ENCODE measurements around the gene RRP1B.
A peak's percentile ranks its signal among the peaks of the same experiment; 100 is the strongest.

The RRP1B gene

DNA sequence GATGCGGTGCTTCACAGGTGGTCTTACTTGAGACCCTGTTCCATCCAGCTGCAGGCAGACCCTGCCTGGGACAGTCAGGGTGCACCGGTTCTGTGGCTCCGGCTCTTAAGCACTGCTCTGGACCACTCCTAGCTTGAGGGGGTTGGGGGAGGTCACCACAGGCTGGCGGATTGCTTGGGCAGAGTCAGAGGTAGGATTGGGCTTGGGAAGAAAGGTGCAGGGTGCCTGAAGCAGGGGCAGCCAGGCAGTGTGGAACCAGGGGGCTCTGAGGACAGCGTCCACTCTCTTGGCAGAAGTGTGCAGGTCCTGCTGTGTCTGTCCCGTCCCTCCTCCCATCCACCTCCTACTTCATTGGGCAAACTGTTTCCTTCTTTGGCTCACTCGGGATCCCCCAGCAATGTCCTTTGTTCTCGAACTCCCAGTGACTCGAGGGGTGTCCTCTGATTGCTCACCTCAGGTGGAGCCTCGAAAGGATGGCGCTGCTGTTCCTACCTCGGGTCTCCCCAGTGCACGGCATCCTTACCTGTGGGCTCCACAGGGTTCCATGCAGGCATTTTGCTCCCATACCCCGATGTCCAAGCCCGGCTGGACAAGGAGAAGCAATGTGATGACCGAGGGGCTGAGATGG is 61.3 kb downstream of the RRP1B start:
- no peak for DNase-seq (ENCODE audit: extremely low read depth in 1 of 2, low read depth in 1 of 2)

- DNase-seq (ENCODE audit: extremely low read depth in 1 of 2, low read depth in 1 of 2): no peak
Observed at GRCh38 chr21:43721206-43721605, 61.8 kb downstream of the RRP1B start.

- no peak for DNase-seq (ENCODE audit: extremely low read depth in 1 of 2, low read depth in 1 of 2)
Observed at GRCh38 chr21:43721939-43722338, 62.6 kb downstream of the RRP1B start.

- no peak for DNase-seq (ENCODE audit: extremely low read depth in 1 of 2, low read depth in 1 of 2)
Observed at GRCh38 chr21:43723648-43724047, 64.3 kb downstream of the RRP1B start.

DNA sequence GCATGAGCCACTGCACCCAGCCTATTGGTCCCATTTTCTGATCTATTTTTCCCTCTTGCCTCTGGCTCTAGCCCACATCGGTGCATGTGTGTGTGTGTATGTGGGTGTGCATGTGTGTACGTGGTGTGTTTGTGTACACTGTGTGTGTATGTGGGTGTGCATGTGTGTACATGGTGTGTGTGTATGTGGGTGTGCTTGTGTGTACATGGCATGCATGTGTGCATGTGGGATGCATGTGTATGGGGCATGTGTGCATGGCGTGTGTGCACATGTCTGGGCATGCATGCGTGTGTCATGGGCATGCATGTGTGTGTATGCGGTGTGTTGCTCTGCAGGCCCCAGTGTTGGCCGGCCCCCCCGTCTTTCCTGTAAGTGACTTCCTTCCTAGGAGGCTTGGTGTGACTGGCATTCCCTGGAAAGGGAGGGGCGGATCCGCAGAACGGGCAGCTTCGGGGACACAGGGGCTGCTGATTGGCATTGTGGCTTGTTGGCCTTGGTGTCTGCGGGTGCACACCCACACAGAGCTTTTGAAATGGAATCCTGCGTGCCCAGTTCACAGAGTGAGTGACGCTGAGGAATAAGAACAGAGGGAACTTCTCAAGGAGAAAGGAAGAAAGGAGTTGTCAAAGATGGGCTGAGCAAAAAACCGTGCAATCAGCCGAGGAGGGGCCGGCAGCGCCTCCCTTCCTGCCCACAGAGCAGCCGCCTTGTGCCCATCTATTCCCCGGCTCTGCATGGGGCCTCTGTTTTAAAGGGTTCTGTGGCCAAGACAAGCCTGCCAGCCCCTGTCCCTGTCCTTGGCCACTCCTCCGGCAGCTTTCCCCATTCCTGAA is 67.5 kb downstream of the RRP1B start:
- DNase-seq (ENCODE audit: extremely low read depth in 1 of 2, low read depth in 1 of 2): no peak

GRCh38 chr21:43727519-43728153 is 68.3 kb downstream of the RRP1B start:
- no peak for DNase-seq (ENCODE audit: extremely low read depth in 1 of 2, low read depth in 1 of 2)

DNA sequence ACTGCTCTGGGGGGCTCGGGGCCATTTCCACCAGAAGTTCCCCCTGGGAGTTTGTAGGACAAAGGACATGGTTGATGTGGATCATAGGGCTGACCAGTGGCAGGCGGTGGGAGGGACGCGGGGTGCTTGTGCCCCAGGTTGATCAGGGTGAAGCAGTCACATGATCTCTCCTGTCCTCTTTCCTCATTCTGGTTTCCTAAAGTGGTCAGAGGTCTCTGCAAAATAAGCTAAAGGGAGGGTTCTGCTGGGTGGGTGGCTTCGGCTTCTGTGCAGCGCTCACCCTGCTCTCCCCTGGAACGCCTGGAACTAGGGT is 68.8 kb downstream of the RRP1B start:
- no peak for DNase-seq (ENCODE audit: extremely low read depth in 1 of 2, low read depth in 1 of 2)

- peak; percentile 55 to 66 for DNase-seq (ENCODE audit: extremely low read depth in 1 of 2, low read depth in 1 of 2)
Observed at GRCh38 chr21:43728467-43729390, 69.4 kb downstream of the RRP1B start.

DNA sequence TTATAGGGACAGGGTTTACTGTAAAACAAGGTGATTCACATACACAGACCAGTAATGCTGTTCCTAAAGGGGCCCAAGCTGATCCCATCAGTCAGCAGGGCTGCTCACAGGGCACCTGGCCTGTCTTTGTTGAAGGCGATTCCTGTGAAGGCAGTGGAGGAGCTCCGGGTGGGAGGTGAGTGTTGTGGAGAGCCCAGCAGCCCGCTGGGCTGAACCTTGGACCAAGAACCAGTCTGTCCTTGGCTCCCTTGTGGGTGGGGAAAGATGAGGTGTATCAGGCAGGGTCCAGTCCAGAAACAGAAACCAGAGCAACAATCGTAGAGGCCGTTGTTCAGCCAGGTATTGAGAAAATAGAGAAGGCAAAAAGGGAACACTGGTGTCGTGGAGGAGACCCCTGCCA is 72.1 kb downstream of the RRP1B start:
- no peak for DNase-seq (ENCODE audit: extremely low read depth in 1 of 2, low read depth in 1 of 2)

GRCh38 chr21:43731891-43732711 is 72.7 kb downstream of the RRP1B start:
- DNase-seq (ENCODE audit: extremely low read depth in 1 of 2, low read depth in 1 of 2): no peak

DNA sequence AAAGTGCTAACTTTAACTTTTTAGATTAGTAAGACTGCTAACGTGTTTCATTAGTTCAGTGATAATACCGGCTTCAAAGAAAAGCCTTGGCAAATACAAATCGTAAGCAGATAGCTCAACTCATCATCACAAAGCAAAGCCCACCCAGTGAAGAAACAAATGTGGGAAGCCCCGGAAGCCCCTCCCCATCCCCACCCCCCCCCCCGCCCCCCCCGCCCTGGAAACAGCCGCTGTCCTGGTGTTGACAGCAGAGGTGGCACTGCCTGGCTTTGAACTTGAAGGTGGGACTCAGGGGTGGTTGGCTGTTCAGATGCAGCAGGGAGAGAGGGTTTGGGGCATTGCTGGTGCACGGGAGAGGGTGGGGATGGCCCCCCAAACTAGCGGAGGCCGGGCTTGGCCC is 73.7 kb downstream of the RRP1B start:
- no peak for DNase-seq (ENCODE audit: extremely low read depth in 1 of 2, low read depth in 1 of 2)

- no peak for DNase-seq (ENCODE audit: extremely low read depth in 1 of 2, low read depth in 1 of 2)
Observed at GRCh38 chr21:43733529-43734071, 74.2 kb downstream of the RRP1B start.

DNA sequence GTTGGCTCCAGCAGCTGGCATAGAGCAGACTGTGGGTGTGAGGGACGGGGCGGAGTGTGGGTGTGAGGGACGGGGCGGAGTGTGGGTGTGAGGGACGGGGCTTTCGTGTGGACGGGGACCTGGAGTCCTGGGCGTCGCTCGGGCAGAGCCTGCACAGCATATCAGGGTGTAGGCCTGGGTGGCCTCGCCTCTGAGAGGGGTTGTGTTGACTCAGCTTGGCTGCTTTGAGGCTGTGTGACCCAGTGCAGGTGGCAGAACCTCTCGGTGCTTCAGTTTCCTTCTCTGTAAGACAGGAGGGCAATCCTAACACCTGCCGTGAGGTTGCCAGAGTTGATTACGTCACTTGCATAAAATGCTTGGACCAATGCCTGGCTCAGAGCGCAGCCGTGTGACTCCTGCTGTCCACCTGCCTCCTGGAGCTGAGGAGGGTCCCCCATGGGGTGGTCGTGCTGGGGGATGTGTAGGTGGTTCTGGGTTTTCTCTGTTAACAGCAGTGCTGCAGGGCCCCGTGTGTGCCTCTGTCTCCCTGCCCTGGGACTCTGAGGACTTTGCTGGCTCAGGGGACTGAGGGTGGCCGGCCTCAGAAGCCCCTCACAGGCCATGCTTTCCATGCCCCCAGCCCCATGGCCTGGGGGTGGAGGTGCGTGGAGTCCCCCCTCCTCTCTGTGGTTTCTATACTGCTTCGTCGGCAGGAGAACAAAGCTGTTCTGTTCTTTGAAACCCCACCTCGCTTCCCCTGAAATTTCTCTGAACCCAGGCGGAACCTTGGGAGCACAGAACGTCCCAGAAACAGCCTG is 75.0 kb downstream of the RRP1B start:
- DNase-seq (ENCODE audit: extremely low read depth in 1 of 2, low read depth in 1 of 2): no peak

DNA sequence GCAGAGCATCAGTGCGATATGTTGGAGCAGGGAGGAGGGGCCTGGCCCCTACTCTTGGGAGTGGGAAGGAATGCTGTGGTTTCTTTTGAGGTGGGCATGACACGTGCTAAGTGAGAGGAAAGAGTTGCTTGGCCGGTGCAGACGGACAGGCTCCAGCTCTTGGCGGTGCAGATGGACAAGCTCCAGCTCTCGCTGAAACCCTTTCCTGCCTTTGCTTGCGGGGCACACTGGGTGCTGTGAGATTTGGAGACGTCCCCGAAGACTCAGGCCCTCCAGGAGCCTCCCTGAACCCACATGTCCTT is 75.5 kb downstream of the RRP1B start:
- no peak for DNase-seq (ENCODE audit: extremely low read depth in 1 of 2, low read depth in 1 of 2)

GRCh38 chr21:43735236-43736091 is 76.1 kb downstream of the RRP1B start:
- no peak for DNase-seq (ENCODE audit: extremely low read depth in 1 of 2, low read depth in 1 of 2)

- DNase-seq (ENCODE audit: extremely low read depth in 1 of 2, low read depth in 1 of 2): no peak
Observed at GRCh38 chr21:43736224-43736883, 77.0 kb downstream of the RRP1B start.

GRCh38 chr21:43737158-43737950 is 78.0 kb downstream of the RRP1B start:
- DNase-seq (ENCODE audit: extremely low read depth in 1 of 2, low read depth in 1 of 2): no peak
